ENCODE measurements around the gene SORCS1.

DNA sequence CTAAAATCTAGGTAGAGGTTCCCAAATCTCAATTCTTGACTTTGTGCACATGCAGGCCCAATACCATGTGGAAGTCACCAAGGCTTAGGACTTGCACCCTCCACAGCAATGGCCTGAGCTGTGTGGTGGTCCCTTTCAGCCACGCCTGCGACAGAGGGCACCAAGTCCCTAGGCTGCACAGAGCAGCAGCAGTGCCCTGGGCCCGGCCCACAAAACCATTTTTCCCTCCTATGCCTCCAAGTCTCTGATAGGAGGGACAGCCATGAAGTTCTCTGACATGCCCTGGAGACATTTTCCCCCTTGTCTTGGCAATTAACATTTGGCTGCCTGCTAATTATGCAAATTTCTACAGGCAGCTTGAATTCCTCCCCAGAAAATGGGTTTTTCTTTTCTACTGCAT lies 375.5 kb downstream of the SORCS1 start:
- no peak for TF ChIP-seq EZH2 (IDR thresholded peaks at IDR 0.05; ENCODE audit: low read depth, unreplicated experiment)
- TF ChIP-seq JUNB (IDR thresholded peaks at IDR 0.05; ENCODE audit: unreplicated experiment), result no peak
- no peak for TF ChIP-seq REST (IDR thresholded peaks at IDR 0.05; ENCODE audit: unreplicated experiment)
- no peak for TF ChIP-seq CTCF (conservative IDR thresholded peaks at IDR 0.05; ENCODE audit: low read depth in 2 of 2)
- TF ChIP-seq, protein P1, sequence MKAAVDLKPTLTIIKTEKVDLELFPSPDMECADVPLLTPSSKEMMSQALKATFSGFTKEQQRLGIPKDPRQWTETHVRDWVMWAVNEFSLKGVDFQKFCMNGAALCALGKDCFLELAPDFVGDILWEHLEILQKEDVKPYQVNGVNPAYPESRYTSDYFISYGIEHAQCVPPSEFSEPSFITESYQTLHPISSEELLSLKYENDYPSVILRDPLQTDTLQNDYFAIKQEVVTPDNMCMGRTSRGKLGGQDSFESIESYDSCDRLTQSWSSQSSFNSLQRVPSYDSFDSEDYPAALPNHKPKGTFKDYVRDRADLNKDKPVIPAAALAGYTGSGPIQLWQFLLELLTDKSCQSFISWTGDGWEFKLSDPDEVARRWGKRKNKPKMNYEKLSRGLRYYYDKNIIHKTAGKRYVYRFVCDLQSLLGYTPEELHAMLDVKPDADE (IDR thresholded peaks at IDR 0.05), result no peak
- TF ChIP-seq POLR2AphosphoS5 (IDR thresholded peaks at IDR 0.05; ENCODE audit: low read depth), result no peak
- TF ChIP-seq ZNF114 (CRISPR knock-in tag; IDR thresholded peaks at IDR 0.05), result no peak
- TF ChIP-seq EZH2phosphoT487 (IDR thresholded peaks at IDR 0.05; ENCODE audit: unreplicated experiment), result no peak
- TF ChIP-seq CREB1 (CRISPR knock-in tag; IDR thresholded peaks at IDR 0.05; ENCODE audit: low read depth), result no peak
- no peak for TF ChIP-seq STAT1 (IDR thresholded peaks at IDR 0.05; ENCODE audit: unreplicated experiment)

Data from GM23338 (cell line).